HG03175 (cell line): Measurements from ENCODE around the gene ADGRL3.
"Not testable (repeated sequence)": the region's sequence is repeated elsewhere in the genome, so short reads cannot be mapped to it uniquely, and the experiment has no call there.

Experiments used
- ATAC-seq: cut with Tn5 transposase; IDR thresholded peaks from one replicate; pipeline ENCODE4 v1.9.1; 2021; ENCODE audit warnings: mild to moderate bottlenecking, moderate library complexity; ENCODE audit not compliant: unreplicated experiment

The ADGRL3 gene

DNA sequence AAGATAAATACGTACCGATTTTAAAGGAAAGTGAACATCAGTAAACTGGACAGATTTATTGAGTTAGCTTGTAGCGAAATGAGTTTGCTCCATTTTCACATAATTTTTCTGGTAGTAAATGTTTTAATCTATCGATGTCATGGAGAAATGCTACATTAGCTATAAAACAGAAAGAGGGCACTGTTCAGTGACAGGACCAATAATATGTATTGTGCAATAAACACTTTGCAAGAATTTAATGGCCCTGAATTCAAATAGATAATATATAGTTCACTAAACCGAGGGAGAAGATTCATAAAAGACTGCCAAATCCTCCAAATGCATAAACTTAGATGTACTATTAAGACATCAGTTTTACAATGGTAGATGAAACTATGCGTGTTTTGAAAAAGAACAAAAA lies 516.3 kb downstream of the ADGRL3 start:
- ATAC-seq, result no peak

DNA sequence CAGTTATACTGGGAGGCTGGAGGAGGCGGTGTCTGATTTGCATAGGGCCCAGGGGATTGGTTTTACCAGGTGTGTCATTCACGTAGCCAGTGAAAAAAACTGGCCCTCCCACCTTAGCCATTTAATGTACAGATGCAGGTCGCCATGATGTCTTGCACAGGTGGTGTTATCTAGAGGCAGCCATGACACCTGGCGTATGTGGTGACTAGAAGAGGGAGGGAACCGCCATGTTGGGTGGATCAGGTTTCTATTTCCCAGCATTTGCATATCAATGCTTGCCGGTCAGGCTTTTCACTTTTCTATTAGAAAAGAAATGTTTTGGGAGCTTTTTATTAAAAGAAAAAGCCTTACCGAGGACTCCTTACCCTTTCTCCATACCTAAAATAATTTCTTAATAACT lies 523.4 kb downstream of the ADGRL3 start:
- ATAC-seq, result no peak

DNA sequence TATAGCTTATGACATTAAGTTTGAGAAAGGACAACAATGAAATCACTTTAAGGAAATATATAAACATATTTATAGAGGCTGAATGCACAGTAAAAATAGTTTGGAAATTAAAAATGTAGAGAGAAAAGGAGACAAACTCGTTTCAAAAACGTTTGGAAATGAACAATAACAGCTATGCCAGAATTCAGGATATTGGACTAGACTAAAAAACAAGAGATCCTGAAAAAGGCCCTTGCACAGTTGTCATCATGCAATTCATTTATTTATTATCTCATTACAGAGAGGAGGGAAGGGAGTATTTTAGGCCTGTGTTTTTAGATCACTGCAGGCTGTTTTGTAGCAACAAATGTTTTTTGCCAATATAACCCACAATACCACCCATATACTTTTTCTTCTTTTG lies 527.2 kb downstream of the ADGRL3 start:
- ATAC-seq, result no peak

DNA sequence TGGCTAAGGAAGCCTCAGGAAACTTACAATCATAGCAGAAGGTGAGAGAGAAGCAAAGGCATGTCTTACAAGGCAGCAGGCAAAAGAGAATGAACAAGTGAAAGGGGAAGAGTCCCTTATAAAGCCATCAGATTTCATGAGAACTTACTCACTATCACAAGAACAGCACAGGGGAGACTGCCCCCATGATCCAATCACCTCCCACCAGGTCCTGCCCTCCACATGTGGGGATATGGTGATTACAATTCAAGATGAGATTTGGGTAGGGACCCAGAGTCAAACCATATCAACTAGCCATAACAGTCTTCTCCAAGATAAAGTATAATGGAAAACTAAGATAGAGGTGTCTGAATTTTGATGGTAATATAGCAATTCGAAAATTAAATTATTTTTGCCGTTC lies 534.3 kb downstream of the ADGRL3 start:
- ATAC-seq, result no peak

DNA sequence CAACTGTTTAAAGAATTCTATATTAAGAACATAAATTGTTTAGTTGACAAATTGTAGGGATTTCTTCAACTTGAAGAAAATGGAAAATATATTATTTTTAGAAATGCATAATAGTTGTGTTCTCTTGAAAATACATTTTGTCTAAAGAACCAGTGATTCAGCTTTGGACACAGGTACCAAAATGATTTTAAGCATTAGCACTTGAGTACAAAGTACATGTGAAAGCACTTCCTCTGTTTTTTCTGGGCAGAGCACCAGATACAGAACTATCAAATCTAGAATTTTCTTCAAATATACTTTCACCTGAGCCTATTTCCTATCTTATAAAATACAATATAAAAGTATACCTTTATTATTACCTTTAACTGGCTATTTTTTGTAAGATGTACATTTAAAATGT lies 539.8 kb downstream of the ADGRL3 start:
- ATAC-seq, result no peak

DNA sequence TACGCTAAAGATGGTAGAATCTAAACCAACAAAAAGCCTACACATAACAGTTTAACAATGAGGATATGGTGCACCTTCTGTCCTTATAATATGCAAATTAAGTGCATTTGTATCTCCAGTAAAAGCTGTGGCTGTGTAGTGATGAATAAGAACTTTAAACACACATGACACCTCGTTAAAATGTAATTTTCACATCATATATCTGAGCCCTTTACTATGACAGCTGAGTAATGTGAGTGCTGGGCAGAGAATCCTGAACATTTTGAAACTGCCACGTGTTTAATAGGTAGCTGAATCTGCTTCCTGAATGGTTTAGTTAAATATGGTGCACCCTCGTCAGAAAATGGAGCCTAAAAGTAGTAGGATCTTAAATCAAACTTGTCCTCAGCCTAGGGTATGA lies 540.8 kb downstream of the ADGRL3 start:
- no peak for ATAC-seq

DNA sequence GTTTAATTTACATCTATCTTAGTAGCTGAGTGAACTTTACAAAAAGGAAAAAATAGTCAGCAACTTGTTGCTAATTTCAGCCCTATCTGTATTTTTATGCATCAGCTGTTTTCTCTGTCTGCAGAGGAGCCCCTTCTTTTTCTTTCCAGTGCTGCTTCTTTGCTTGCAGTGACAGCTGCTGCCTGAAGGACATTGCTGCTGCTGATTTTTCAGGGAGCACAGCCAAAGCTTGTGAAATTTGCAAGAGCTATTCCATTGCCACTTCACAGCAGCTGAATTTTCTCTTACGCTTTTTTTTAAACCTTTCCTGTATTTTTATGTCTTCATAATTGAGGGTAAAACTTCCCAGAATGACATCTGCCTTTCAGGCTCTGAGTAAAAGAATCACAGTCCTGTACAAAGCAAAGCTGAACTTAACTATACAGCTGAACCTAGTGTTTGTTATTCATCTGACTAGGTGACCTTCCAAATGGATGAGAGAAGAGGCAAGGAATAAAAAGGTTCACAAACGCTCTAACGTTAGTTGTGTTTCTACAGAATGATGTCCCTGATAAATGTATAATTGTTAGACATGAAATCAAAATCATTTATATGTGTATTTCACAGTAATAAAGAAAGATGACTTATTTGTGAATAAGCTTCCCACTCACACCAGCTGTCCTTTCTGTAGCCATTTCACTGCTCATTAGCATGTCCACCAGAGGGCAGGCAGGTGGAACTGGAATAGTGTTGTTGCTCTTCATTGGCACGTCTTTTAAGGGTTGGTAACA lies 541.4 kb downstream of the ADGRL3 start:
- no peak for ATAC-seq

DNA sequence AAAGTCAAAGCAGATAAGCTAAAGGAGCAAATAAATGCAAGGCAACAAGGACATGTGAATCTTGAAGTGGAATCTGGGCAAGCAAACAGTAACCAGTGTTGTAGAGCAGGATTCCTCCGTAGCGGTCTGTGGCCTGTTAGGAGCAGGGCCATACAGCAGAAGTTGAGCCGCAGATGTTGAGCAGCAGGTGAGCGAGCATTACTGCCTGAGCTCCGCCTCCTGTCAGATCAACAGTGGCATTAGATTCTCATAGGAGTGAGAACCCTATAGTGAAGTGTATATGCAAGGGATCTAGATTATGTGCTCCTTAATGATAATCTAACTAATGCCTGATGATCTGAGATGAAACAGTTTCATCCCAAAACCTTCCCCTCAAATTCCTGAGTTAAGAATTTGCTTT lies 550.7 kb downstream of the ADGRL3 start:
- ATAC-seq, result no peak

DNA sequence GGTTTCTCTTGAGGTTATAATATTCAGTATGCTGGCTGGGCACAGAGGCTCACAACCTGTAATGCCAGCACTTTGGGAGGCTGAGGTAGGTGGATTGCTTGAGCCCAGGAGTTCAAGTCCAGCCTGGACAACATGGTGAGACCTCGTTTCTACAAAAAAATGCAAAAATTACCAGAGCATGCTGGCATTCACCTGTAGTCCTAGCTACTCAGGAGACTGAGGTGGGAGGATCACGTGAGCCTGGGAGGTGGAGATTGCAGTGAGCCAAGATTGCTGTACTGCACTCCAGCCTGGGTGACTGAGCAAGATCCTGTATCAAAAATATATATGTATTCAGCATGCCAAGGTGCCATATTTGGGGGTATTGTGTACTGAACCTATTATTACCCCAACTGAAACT lies 552.5 kb downstream of the ADGRL3 start:
- ATAC-seq, result no peak

DNA sequence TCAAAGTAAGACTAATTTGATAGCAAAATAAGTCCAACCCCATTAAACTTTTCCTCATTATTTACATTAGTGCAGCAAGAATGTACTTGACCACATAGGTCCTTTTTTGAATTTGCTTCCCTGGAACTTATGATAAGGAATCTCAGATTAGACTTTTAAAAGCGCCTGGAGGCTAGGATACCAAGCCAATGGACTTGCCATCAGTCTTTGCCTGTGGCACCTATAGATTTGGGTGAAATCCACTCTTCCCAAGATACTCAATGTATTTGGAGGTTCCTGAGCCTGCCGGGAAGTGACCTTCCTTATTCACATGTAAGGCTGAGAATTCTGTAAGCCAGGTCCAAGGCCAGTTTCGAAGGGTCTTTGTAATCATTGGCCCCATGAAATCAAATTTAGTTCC lies 553.6 kb downstream of the ADGRL3 start:
- ATAC-seq, result no peak

DNA sequence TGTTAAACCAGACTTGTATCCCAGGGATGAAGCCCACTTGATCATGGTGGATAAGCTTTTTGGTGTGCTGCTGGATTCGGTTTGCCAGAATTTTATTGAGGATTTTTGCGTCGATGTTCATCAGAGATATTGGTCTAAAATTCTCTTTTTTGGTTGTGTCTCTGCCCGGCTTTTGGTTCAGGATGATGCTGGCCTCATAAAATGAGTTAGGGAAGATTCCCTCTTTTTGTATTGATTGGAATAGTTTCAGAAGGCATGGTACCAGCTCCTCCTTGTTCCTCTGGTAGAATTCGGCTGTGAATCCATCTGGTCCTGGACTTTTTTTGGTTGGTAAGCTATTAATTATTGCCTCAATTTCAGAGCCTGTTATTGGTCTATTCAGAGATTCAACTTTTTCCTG lies 556.8 kb downstream of the ADGRL3 start:
- ATAC-seq, result not testable (repeated sequence)

DNA sequence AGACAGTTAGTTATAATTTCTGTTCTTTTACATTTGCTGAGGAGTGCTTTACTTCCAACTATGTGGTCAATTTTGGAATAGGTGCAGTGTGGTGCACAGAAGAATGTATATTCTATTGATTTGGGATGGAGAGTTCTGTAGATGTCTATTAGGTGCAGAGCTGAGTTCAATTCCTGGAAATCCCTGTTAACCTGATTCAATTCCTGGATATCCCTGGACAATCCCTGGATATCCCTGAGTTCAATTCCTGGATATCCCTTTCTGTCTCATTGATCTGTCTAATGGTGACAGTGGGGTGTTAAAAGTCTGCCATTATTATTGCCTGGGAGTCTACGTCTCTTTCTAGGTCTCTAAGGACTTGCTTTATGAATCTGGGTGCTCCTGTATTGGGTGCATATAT lies 557.9 kb downstream of the ADGRL3 start:
- not testable (repeated sequence) for ATAC-seq

DNA sequence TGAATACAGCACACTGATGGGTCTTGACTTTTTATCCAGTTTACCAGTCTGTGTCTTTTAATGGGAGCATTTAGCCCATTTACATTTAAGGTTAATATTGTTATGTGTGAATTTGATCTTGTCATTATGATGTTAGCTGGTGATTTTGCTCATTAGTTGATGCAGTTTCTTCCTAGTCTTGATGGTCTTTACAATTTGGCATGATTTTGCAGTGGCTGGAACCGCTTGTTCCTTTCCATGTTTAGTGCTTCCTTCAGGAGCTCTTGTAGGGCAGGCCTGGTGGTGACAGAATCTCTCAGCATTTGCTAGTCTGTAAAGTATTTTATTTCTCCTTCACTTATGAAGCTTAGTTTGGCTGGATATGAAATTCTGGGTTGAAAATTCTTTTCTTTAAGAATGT lies 558.5 kb downstream of the ADGRL3 start:
- ATAC-seq, result not testable (repeated sequence)

DNA sequence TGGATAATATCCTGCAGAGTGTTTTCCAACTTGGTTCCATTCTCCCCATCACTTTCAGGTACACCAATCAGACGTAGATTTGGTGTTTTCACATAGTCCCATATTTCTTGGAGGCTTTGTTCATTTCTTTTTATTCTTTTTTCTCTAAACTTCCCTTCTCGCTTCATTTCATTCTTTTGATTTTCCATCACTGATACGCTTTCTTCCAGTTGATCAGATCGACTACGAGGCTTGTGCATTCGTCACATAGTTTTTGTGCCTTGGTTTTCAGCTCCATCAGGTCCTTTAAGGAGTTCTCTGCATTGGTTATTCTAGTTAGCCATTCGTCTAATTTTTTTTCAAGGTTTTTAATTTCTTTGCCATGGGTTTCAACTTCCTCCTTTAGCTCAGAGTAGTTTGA lies 559.1 kb downstream of the ADGRL3 start:
- not testable (repeated sequence) for ATAC-seq

DNA sequence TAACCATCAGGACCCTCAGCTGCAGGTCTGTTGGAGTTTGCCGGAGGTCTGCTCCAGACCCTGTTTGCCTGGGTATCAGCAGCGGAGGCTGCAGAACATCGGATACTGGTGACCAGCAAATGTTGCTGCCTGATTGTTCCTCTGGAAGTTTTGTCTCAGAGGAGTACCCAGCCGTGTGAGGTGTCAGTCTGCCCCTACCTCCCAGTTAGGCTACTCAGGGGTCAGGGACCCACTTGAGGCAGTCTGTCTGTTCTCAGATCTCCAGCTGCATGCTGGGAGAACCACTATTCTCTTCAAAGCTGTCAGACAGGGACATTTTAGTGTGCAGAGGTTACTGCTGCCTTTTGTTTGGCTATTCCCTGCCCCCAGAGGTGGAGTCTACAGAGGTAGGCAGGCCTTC lies 559.8 kb downstream of the ADGRL3 start:
- ATAC-seq, result not testable (repeated sequence)

DNA sequence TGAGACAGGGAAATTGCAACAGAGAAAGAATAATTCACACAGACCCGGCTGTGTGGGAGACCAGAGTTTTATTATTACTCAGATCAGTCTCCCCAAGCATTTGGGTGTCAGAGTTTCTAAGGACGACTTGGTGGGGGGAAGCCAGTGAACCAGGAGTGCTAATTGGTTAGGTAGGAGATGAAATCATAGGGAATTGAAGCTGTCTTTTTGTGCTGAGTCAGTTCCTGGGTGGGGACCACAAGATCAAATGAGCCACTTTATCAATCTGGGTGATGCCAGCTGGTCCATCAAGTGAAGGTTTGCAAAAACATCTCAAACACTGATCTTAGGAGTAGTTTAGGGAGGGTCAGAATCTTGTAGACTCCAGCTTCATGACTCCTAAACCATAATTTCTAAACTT lies 560.7 kb downstream of the ADGRL3 start:
- ATAC-seq, result no peak

DNA sequence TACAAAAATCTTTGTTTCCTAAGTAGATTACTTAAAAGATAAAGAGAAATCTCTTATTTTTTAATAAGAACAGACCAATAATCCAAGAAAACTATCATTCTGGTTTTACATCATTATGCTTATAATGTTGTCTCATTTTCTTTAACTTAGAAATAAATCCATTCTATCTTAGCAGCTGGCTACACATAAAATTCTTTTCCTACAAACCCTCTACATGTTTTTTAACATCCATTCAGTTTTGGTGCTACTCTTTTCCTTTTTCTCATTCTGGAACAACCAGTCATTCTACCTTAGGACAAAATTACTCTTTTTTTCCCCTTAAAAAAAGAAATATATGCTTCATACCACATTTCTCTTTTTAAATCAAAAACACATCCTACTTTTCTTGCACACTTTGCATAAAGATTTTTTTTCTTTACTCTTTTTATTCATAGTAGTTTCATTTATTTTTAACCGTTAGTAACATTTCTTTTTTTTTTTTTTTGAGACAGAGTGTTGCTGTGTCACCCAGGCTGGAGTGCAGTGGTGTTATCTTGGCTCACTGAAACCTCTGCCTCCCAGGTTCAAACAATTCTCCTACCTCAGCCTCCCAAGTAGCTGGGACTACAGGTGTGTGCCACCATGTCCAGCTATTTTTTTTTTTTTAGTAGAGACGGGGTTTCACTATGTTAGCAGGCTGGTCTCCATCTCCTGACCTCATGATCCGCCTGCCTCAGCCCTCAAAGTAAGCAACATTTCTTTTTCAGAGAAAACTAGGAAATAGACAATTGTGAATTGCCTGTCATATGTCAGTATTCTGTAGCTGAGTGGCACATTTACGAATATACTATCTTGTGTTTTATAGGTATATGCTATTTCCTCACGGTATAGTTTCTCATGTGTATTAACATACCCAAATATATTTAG lies 562.8 kb downstream of the ADGRL3 start:
- ATAC-seq, result no peak

DNA sequence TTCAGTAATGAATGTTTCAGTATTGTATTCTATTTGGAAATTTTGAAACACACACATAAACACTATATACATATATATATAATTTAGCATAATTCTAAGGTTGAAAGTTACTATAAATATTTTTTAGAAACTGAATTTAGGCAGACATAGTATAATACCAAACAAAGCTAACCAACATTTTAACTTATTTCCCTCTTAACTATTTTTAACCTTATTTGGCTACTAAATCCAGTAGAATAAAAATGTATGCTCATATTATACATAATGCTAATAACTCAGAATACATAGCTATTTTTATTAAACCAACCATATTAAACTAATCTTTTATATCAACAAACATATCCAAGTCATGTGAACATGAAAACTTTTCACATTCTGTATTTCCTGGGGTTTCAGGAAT lies 563.6 kb downstream of the ADGRL3 start:
- no peak for ATAC-seq

DNA sequence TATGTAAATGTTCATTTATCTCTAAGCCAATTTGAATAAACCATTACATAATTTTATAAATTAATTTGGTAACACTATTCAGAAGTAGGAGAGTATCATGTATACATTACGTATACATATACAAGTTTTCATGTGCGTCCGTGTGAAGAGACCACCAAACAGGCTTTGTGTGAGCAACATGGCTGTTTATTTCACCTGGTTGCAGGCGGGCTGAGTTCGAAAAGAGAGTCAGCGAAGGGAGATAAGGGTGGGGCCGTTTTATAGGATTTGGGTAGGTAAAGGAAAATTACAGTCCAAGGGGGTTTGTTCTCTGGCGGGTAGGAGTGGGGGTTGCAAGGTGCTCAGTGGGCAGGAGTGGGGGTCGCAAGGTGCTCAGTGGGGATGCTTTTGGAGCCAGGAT lies 564.0 kb downstream of the ADGRL3 start:
- not testable (repeated sequence) for ATAC-seq

DNA sequence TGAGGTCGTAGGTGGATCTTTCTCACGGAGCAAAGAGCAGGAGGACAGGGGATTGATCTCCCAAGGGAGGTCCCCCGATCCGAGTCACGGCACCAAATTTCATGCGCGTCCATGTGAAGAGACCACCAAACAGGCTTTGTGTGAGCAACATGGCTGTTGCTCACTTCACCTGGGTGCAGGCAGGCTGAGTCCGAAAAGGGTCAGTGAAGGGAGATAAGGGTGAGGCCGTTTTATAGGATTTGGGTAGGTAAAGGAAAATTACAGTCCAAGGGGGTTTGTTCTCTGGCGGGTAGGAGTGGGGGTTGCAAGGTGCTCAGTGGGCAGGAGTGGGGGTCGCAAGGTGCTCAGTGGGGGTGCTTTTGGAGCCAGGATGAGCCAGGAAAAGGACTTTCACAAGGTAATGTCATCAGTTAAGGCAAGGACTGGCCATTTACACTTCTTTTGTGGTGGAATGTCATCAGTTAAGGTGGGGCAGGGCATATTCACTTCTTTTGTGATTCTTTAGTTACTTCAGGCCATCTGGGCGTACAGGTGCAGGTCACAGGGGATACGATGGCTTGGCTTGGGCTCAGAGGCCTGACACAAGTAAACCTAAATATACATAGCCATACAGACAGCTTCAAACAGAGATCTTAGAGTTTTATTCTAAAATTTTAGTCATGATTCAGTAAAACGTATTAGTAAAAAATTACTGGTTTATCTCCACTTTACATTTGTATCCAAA lies 569.5 kb downstream of the ADGRL3 start:
- ATAC-seq, result not testable (repeated sequence)

DNA sequence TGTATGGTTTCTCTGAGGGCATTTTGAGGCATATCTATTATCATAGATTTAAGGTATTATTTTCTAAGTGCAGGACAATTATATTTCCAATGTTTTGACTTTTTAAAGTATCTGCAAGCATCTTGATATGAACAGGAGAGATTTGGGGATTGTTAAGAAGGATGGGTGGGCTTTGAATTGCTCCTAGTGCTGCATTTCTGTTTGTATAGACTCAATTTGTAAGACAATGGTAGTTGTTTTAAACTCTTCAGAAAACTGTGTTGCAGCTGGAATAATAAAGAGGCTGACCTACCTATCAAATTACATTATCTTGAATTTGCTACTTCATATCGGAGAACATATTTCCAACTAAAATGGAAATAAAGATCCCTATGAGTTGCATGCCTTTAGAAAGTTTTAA lies 570.3 kb downstream of the ADGRL3 start:
- no peak for ATAC-seq
